LNCaP clone FGC (cell line): ENCODE data around the gene NALCN.

ENCODE experiments used
- DNase-seq: peaks from one replicate; pipeline ENCODE4 v3.0.0-alpha.2; 2011; ENCODE audit warnings: low read depth
- H3K4me3 ChIP-seq: 2 replicates; pipeline ENCODE4 v1.5.1; 2011; ENCODE audit warnings: mild to moderate bottlenecking, low read depth, low read length, control low read depth
- TF ChIP-seq, protein P1 (sequence below): IDR thresholded peaks from 2 replicates; pipeline ENCODE4 v1.5.1; 2012; ENCODE audit warnings: mild to moderate bottlenecking; ENCODE audit not compliant: control insufficient read depth, insufficient read depth; ENCODE audit errors: extremely low read depth

The NALCN gene

DNA sequence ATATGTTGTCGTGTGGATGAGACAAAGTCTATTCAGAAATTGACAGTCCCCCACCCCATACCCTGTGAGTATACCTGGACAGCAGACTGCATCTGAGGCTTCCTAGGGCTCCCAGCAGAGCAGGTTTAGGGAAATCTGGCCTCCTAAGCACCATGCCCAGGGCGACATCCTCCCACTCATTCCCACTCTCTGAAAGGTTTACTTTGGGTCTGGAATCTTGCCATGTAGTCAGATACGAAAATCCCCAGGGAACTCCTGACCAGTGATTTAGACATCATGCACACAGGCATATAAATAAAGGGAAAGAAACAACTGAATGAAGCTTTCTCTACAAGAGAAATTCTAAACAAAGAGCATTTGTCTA, 717 bp upstream of the NALCN start:
- TF ChIP-seq, protein P1, sequence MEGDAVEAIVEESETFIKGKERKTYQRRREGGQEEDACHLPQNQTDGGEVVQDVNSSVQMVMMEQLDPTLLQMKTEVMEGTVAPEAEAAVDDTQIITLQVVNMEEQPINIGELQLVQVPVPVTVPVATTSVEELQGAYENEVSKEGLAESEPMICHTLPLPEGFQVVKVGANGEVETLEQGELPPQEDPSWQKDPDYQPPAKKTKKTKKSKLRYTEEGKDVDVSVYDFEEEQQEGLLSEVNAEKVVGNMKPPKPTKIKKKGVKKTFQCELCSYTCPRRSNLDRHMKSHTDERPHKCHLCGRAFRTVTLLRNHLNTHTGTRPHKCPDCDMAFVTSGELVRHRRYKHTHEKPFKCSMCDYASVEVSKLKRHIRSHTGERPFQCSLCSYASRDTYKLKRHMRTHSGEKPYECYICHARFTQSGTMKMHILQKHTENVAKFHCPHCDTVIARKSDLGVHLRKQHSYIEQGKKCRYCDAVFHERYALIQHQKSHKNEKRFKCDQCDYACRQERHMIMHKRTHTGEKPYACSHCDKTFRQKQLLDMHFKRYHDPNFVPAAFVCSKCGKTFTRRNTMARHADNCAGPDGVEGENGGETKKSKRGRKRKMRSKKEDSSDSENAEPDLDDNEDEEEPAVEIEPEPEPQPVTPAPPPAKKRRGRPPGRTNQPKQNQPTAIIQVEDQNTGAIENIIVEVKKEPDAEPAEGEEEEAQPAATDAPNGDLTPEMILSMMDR: no peak
- H3K4me3 ChIP-seq: no peak overlapping the region
- no peak for DNase-seq

DNA sequence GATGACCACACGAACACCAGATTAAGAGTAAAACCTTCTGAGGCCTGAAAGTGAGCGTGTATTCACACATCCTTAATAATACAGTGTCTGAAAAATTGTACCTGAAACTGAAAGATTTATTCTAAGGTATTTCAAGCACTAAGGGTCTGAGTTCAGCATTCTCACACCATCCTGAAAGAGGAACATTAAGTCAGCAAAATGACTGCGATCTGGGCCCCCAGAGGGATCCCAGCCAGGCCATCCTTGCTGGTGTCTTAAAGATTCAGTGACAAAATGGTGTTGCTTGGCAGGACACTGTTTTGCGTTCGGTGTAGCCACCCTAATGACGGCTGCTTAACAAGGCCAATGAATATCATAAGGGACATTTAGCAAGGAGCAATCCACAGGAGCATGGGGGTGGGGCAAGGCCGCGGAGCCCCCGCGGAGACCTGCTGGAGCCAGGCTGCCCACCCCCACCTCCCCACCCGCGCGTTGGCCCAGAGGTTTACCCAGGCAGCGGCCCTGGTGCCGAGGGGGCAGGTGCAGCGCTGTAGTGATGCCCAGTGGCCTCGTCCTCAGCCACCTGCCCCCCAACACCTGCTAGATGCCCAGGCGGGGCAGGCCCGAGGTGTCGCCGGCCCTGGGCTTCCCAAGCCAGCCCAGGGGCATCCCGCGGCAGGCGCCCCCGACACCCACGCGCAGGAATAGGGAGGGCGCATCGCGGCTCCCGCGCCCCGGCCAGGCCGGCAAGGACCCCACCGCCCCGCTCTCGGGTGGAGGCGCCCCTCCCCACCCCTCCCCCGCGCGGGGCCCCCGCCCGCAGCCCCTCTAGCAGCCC, 742 bp downstream of the NALCN start:
- no peak overlapping the region for H3K4me3 ChIP-seq
- no peak for DNase-seq
- TF ChIP-seq, protein P1: no peak

DNA sequence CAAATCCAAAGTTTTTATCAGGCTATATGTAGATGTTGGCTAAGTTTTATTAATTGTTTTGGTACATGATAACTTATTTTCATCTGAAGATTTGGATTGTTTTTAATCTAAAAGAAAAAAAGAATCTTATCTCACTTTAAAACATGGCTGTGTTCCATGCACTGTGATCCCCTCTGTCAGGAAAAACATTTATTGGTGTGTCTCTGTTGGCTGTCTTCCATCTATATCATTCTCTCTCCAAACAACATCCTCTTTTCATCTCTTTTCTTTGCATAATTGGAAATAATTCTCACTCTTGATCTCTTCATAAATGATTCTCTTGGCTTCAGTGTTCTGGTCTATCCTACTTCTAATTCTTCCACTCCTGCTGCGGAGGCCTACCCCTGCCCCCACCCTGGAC, 4.2 kb downstream of the NALCN start:
- no peak for DNase-seq
- TF ChIP-seq, protein P1: no peak
- H3K4me3 ChIP-seq: no peak overlapping the region

DNA sequence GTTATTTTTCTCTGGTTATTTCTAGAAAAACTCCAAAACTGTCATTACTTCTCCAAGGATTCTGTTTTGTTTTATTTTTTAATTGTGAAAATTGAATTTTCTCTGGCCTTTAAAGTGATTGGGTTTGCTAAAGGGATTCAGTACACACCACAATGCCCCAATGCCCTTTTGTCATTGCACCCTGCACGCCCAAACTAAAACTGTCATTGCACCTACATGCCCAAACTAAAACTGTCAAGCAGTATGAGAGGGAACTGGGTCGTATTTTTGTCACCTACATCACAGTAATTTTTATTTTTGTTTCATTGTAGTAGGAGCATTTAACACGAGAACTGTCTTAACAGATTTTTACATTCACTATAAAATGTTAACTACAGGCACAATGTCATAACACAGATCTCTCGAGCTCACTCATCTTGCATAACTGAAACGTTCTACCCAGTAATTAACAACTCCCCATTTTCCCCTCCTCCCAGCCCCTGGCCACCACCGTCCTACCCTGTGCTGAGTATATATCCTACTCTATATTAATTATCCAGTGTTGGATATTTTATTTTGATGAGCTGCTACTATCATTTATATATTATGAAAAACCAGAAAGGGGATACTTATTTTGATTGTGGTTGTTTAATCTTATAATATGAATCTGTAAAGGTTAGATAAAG, 7.2 kb downstream of the NALCN start:
- DNase-seq: no peak
- TF ChIP-seq, protein P1: no peak

DNA sequence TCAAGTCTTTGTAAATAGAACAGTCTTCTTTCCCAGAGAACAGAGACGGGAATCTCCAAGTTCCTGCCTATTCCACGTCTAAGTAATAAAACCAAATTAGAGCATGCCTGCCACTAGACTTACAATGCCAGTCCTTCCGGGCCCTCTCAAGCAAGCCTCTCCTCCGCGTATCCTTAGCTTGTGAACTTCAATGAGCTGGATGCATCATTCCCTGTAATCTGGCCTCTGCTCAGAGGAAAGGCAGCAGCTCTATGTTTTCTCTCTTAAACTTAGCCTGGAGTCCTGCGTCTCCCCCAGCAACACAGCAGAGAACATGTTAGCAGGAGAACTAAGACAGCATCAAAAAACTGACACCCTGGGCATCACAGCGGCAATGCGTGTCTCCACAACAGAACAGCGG, 8.2 kb downstream of the NALCN start:
- DNase-seq: no peak
- H3K4me3 ChIP-seq: no peak overlapping the region
- TF ChIP-seq, protein P1: no peak

More for the DNA sequence above, 7.2 kb downstream of the NALCN start:
- H3K4me3 ChIP-seq: no peak overlapping the region

DNA sequence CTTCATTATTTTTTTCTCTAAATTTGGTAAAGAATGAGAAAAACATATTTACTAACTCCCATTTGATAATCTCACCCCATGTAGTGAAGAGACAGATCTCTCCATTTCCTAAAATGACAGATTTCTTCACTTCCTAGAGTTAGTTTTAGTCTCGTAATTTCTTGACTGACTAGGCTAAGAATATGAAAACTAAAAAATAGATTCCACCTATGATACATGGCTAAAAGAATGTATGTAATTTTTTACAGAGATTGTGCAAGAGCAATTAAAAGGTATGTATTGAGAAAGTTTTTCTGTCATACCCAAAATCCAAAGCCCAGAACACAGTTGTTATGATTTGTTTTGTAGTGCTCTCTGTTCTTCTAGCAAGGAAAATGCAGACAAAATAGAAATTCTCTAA, 9.5 kb downstream of the NALCN start:
- H3K4me3 ChIP-seq: no peak overlapping the region
- no peak for DNase-seq
- TF ChIP-seq, protein P1: no peak
